RPMI7951 (cell line): ENCODE measurements around the gene ACRBP. TPM values are rescaled to one million over a fixed set of nuclear protein-coding genes. Genes with fewer than 3 reads are reported as not detected.

ENCODE experiments used
- total RNA-seq: library from RNA; depleted of rRNA; stranded (reverse); fragments of >200 nt; shearing (Covaris generic); gene quantifications from 2 replicates; pipeline ENCODE4 v1.2.3, GENCODE V29; 2014; rRNA removed

Gene ACRBP
- total RNA-seq, 1 experiment from 2014 or later: 0.48 TPM

Other genes starting within 250 kb of the ACRBP start
- gene CD27, start 202.5 kb downstream of the ACRBP start, total RNA-seq: not detected in 2 replicates
- 15.4 and 18.9 TPM in 2 replicates for gene TAPBPL, start 195.4 kb downstream of the ACRBP start, total RNA-seq
- 3.1 and 4.1 TPM in 2 replicates for gene VAMP1, start 176.8 kb downstream of the ACRBP start, total RNA-seq
- gene MRPL51, start 154.2 kb downstream of the ACRBP start, total RNA-seq: 184 and 197 TPM in 2 replicates
- gene NCAPD2, start 153.3 kb downstream of the ACRBP start, total RNA-seq: 92.1 and 106 TPM in 2 replicates
- 8,506 and 8,626 TPM in 2 replicates for gene GAPDH, start 112.9 kb downstream of the ACRBP start, total RNA-seq
- 5.8 and 8.6 TPM in 2 replicates for gene IFFO1, start 91.4 kb downstream of the ACRBP start, total RNA-seq
- gene NOP2, start 79.1 kb downstream of the ACRBP start, total RNA-seq: 14.2 and 17.8 TPM in 2 replicates
- gene CHD4, start 40.1 kb downstream of the ACRBP start, total RNA-seq: 167 and 180 TPM in 2 replicates
- gene LPAR5, start 11.5 kb downstream of the ACRBP start, total RNA-seq: not detected in 2 replicates
- gene ING4, start 15.7 kb upstream of the ACRBP start, total RNA-seq: 32.7 and 33.3 TPM in 2 replicates
- 13.7 and 18.0 TPM in 2 replicates for gene ZNF384, start 41.9 kb upstream of the ACRBP start, total RNA-seq
- gene PIANP, start 53.4 kb upstream of the ACRBP start, total RNA-seq: 0.12 and 1.5 TPM in 2 replicates
- gene COPS7A, start 76.6 kb upstream of the ACRBP start, total RNA-seq: 61.0 and 63.3 TPM in 2 replicates
- 178 and 215 TPM in 2 replicates for gene MLF2, start 105.7 kb upstream of the ACRBP start, total RNA-seq
- gene PTMS, start 118.9 kb upstream of the ACRBP start, total RNA-seq: 126 and 151 TPM in 2 replicates
- 0.10 and 0.12 TPM in 2 replicates for gene LAG3, start 125.1 kb upstream of the ACRBP start, total RNA-seq
- 3.5 and 5.4 TPM in 2 replicates for gene CD4, start 142.1 kb upstream of the ACRBP start, total RNA-seq
- gene GPR162, start 174.4 kb upstream of the ACRBP start, total RNA-seq: 1.8 and 2.5 TPM in 2 replicates
- gene P3H3, start 181.0 kb upstream of the ACRBP start, total RNA-seq: 26.9 and 27.3 TPM in 2 replicates
- 0.10 and 0.72 TPM in 2 replicates for gene GNB3, start 193.5 kb upstream of the ACRBP start, total RNA-seq
- gene CDCA3, start 203.9 kb upstream of the ACRBP start, total RNA-seq: 171 and 198 TPM in 2 replicates
- gene USP5, start 204.7 kb upstream of the ACRBP start, total RNA-seq: 61.4 and 62.7 TPM in 2 replicates
- gene TPI1, start 220.1 kb upstream of the ACRBP start, total RNA-seq: 2,274 and 2,388 TPM in 2 replicates
- 3.5 and 4.2 TPM in 2 replicates for gene SPSB2, start 225.9 kb upstream of the ACRBP start, total RNA-seq